ENCODE measurements around the gene ZSCAN30.
"Not testable (repeated sequence)": the region's sequence is repeated elsewhere in the genome, so short reads cannot be mapped to it uniquely, and the experiment has no call there.

The ZSCAN30 gene

DNA sequence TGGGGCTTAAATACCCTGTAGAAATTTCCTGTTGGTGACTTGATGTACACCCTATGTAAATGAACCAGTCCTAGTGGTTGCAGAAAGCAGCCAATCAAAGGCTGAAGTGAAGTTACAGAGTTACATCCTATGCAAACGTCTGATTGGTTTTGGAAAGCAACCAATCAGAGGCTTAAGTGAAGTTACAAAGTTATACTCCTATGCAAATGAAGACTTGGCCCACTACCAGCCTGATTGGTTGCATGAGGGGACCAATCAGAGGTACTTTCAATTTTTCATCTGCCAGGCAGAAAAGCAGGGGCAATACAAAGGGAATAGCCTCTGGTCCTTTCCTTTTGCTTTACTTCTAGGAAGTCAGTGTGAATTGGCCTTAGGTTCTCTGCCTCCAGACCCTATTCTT, 62.8 kb downstream of the ZSCAN30 start:
- DNase-seq, result no peak

DNA sequence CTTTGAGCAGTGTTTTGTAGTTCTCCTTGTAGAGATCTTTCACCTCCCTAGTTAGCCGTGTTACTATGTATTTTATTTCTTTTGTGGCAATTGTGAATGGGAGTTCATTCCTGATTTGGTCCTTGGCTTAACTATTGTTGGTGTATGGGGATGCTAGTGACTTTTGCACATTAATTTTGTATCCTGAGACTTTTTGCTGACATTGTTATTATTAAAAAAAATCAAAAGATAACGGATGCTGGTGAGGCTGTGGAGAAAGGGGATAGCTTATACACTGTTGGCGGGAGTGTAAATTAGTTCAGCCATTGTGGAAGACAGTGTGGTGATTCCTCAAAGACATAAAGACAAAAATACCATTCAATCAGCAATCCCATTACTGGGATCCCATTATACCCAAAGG, 66.2 kb downstream of the ZSCAN30 start:
- no peak for DNase-seq

DNA sequence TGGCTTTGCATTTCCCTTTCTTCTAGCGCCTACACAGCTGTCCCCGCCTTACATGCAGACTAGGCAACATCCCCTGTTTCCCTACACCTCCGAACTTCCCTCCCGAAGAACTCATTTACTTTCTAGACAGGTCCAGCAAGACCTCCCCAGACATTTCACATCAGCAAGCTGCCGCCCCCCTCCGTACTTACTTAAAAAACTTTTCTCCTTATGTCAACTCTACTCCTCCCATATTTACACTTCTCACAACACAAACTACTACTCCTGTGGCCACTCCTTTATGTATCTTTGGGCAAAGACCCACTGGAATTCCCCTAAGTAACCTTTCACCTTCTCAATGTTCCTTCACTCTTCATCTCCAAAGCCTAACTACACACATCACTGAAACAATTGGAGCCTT, 69.6 kb downstream of the ZSCAN30 start:
- no peak for DNase-seq

DNA sequence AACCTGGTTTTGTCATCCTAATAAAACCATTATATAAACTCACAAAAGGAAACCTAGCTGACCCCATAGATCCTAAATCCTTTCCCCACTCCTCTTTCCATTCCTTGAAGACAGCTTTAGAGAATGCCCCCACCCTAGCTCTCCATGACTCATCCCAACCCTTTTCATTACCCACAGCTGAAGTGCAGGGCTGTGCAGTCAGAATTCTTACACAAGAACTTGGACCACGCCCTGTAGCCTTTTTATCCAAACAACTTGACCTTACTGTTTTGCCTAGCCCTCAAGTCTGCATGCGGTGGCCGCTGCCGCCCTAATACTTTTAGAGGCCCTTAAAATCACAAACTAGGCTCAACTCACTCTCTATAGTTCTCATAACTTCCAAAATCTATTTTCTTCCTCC, 70.7 kb downstream of the ZSCAN30 start:
- DNase-seq, result not testable (repeated sequence)

DNA sequence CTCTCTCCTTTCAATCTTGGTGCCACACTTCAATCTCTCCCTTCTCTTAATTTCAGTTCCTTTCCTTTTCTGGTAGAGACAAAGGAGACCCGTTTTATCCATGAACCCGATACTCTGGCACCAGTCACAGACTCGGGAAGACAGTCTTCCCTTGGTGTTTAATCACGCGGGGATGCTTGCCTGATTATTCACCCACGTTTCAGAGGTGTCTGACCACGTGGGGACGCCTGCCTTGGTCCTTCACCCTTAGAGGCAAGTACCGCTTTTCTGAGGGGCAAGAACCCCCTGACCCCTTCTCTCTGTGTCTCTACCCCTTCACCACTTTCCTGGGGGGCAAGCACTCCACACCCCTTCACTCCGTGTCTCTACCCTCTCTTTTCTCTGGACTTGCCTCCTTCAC, 73.4 kb downstream of the ZSCAN30 start:
- not testable (repeated sequence) for DNase-seq

DNA sequence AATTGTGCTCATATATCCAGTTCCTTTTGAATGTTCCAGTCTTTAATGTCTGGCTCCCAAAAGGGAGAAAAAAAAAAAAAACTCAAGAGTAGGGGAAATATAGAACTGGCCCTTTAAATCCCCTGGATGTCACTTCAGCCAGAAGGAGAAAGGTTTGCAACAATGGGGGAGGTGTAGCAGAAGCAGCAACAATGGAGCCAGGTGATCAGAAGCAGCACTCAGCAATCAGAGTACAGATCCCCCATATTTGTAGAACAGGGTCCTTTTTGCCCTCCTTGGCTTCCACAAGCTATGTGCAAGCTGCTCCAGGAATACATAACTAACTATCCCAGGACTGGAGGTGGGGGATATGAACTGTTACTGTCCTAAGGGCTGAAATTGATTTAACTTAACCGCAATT, 75.0 kb downstream of the ZSCAN30 start:
- no peak for DNase-seq

DNA sequence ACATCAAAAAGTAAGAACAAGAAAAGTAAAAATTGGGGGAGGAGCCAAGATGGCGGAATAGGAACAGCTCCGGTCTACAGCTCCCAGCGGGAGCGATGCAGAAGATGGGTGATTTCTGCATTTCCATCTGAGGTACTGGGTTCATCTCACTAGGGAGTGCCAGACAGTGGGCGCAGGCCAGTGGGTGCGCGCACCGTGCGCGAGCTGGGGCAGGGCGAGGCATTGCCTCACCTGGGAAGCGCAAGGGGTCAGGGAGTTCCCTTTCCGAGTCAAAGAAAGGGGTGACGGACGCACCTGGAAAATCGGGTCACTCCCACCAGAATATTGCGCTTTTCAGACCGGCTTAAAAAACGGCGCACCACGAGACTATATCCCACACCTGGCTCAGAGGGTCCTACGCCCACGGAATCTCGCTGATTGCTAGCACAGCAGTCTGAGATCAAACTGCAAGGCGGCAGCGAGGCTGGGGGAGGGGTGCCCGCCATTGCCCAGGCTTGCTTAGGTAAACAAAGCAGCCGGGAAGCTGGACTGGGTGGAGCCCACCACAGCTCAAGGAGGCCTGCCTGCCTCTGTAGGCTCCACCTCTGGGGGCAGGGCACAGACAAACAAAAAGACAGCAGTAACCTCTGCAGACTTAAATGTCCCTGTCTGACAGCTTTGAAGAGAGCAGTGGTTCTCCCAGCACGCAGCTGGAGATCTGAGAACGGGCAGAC, 84.1 kb downstream of the ZSCAN30 start:
- DNase-seq, result not testable (repeated sequence)

DNA sequence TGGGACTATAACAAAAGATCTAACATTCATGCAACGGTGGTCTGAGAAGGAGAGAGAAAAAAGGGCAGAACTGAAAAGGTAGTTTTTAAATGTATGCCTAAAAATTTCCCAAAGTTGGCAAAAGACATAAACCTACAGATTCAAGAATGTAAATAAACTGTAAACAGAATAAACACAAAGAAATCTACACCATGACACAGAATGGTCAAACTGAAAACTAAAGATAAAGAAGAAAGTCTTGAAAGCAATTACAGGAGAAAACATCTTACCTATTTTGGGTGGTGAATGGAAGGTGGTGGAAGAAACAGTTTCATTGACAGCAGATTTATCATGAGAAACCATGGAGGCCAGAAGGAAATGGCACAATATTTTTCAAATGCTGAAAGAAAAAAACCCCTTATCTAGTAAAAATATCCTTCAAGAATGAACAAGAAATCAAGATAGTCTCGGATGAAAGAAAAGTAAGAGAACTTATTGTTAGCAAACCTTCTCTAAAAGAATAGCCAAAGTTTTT, 84.8 kb downstream of the ZSCAN30 start:
- DNase-seq, result no peak

DNA sequence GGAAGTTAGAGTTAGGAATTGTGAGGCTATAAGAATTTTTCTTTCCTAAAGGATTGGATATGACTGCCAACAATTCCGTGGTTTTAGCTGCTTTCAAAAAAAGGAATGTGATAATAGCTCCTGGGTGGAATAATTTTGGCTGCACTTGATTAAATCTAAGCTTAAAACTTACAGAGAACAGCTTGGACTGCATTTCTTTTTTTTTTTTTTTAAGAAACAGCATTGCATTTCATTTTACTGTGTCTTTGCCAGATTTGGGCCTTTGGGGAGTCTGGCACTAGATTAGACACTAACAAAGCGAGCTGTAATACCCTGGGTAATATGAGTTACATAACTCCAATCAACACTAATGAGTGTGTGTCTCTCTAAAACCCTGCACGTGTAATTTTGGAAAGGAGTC, 87.0 kb downstream of the ZSCAN30 start:
- no peak for DNase-seq

DNA sequence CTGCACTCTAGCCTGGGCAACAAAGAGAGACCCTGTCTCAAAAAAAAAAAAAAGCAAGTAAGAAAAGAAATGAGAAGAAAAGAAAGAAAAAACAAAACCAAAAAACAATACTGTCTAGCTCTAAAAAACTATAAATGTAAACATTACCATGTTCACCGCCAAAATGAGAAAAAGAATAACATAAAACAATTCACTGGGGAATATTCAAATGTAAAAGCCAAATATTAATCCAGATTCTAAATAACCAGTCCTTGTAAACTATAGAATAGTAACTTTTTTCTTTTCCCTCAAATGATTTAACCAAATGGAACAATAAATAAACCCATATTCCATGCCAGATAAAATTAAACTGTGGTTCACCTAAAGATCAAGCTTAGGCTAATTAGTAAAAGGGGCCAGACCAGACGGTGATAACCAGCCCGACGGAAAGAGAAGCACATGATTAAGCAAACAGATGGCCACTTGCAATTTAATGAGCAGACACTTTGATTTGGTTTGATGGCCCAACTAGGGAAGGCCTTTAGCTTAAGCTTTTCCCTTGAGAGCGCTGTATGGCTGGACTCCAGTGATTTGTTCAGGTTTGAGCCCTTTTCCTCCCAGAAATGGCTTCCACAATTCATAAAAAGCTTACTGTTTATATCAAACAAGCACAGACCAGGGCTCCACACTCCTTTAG, 88.6 kb downstream of the ZSCAN30 start:
- DNase-seq, result no peak

Measured in CD4-positive, alpha-beta T cell treated with Interleukin-17A for 1 hour (primary cell).